Skin epidermis (tissue), 12 donors: Measurements from ENCODE around the gene SORCS2.
A peak's percentile ranks its signal among the peaks of the same experiment; 100 is the strongest.

Experiments
- H3K27ac ChIP-seq, 21 experiments: fragments of 200-600 bp; sonication (generic) in 11 of 21; one replicate each; pipeline ENCODE4 v1.5.0; 2020; ENCODE audit warnings: mild to moderate bottlenecking in 3 of 21, inconsistent platforms in 2 of 21, moderate library complexity in 2 of 21
- H3K4me3 ChIP-seq, 7 experiments: fragments of 200-600 bp; sonication (generic) in 2 of 7; one replicate each; pipeline ENCODE4 v1.5.0; 2020; ENCODE audit warnings: inconsistent platforms in 2 of 7, mild to moderate bottlenecking in 2 of 7, moderate library complexity in 1 of 7

Gene SORCS2

GRCh38 chr4:7374571-7374970 lies 182.2 kb downstream of the SORCS2 start:
- H3K4me3 ChIP-seq: no peak overlapping the region
- no peak overlapping the region for H3K27ac ChIP-seq

GRCh38 chr4:7375427-7375826 lies 183.1 kb downstream of the SORCS2 start:
- Histone ChIP-seq H3K27ac (peak overlapping the region in 1 of 21 experiments; percentile 16), H3K4me3 (no peak overlapping the region)

- H3K27ac ChIP-seq: no peak overlapping the region
Observed at GRCh38 chr4:7377223-7377865, 185.0 kb downstream of the SORCS2 start.

GRCh38 chr4:7379186-7379585 lies 186.8 kb downstream of the SORCS2 start:
- H3K4me3 ChIP-seq: no peak overlapping the region
- H3K27ac ChIP-seq: no peak overlapping the region

More at GRCh38 chr4:7377223-7377865, 185.0 kb downstream of the SORCS2 start:
- H3K4me3 ChIP-seq: no peak overlapping the region

- no peak overlapping the region for H3K4me3 ChIP-seq
- no peak overlapping the region for H3K27ac ChIP-seq
Observed at GRCh38 chr4:7379719-7380118, 187.4 kb downstream of the SORCS2 start.

- Histone ChIP-seq H3K27ac (no peak overlapping the region), H3K4me3 (no peak overlapping the region)
Observed at GRCh38 chr4:7381221-7381889, 189.0 kb downstream of the SORCS2 start.

GRCh38 chr4:7381890-7382633 lies 189.7 kb downstream of the SORCS2 start:
- Histone ChIP-seq H3K27ac (no peak overlapping the region), H3K4me3 (no peak overlapping the region)

- no peak overlapping the region for H3K4me3 ChIP-seq
- H3K27ac ChIP-seq: no peak overlapping the region
Observed at GRCh38 chr4:7382634-7383014, 190.3 kb downstream of the SORCS2 start.

GRCh38 chr4:7383266-7383665 lies 190.9 kb downstream of the SORCS2 start:
- Histone ChIP-seq H3K27ac (no peak overlapping the region), H3K4me3 (no peak overlapping the region)

- no peak overlapping the region for H3K4me3 ChIP-seq
- no peak overlapping the region for H3K27ac ChIP-seq
Observed at GRCh38 chr4:7384003-7384928, 191.9 kb downstream of the SORCS2 start.

GRCh38 chr4:7384929-7385890 lies 192.9 kb downstream of the SORCS2 start:
- H3K4me3 ChIP-seq: no peak overlapping the region
- H3K27ac ChIP-seq: no peak overlapping the region

GRCh38 chr4:7387925-7388324 lies 195.6 kb downstream of the SORCS2 start:
- no peak overlapping the region for H3K4me3 ChIP-seq
- H3K27ac ChIP-seq: no peak overlapping the region

GRCh38 chr4:7388627-7389026 lies 196.3 kb downstream of the SORCS2 start:
- no peak overlapping the region for H3K27ac ChIP-seq
- no peak overlapping the region for H3K4me3 ChIP-seq

- Histone ChIP-seq H3K27ac (no peak overlapping the region), H3K4me3 (no peak overlapping the region)
Observed at GRCh38 chr4:7389101-7389701, 196.9 kb downstream of the SORCS2 start.

- H3K27ac ChIP-seq: no peak overlapping the region
- no peak overlapping the region for H3K4me3 ChIP-seq
Observed at GRCh38 chr4:7389719-7390118, 197.4 kb downstream of the SORCS2 start.

- no peak overlapping the region for H3K27ac ChIP-seq
- H3K4me3 ChIP-seq: no peak overlapping the region
Observed at GRCh38 chr4:7390336-7390735, 198.0 kb downstream of the SORCS2 start.

GRCh38 chr4:7390906-7391636 lies 198.7 kb downstream of the SORCS2 start:
- Histone ChIP-seq H3K4me3 (no peak overlapping the region), H3K27ac (no peak overlapping the region)
